Adrenal gland (tissue), 5 donors: ENCODE data around the gene GTPBP1.

Source experiments
- POLR2A ChIP-seq, 2 donors: fragments of 450-650 bp; IDR thresholded peaks; one replicate each; pipeline ENCODE4 v1.6.1; 2017; ENCODE audit warnings: antibody characterized with exemption in 2 of 2, mild to moderate bottlenecking in 2 of 2, moderate library complexity in 1 of 2
- TF ChIP-seq, protein P1 (sequence below), 6 experiments: fragments of 450-650 bp in 4 of 6; fragments of 200-600 bp in 2 of 6; sonication (generic) in 1 of 6; IDR thresholded peaks; 1 replicate in 5 of 6; 2 replicates in 1 of 6; pipeline versions ENCODE4 v1.5.1 to v1.8.0; 2016 to 2021; ENCODE audit warnings: antibody characterized with exemption in 6 of 6, mild to moderate bottlenecking in 2 of 6, moderate library complexity in 1 of 6
- donor health status: DM: no; HTN: no; CAD: no.

DNA sequence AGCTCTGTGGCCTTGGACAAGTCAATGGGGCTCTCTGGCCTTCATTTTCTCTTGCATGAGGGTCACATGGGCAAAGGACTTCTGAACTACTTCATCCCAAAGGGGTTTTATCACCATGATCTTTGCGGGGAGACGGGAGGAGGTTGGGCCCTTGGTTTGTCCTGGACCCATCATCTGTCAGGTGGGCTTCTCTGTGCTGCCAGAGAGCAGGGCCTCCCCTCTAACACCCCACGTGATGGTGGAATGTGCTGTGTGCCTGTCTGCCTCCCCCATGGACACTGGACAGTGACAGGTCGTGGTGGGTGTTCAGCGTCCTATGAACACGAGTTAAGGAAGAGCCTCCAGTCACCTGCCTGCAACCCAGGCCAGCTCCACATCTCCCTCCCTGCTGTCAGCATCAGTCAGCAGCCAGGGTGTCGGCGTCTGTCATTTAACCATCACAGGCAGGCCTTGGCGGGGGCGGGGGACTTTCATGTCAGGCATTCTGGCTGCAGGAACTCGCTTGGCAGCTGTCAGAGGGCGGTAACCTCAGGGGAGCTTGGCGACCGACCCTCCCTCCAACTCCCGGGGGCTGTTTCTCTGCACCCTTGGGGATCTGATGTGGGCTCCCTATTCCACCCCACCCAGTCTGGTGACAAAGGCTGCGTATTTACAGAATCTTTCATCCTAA, 52.7 kb downstream of the GTPBP1 start:
- TF ChIP-seq, protein P1, sequence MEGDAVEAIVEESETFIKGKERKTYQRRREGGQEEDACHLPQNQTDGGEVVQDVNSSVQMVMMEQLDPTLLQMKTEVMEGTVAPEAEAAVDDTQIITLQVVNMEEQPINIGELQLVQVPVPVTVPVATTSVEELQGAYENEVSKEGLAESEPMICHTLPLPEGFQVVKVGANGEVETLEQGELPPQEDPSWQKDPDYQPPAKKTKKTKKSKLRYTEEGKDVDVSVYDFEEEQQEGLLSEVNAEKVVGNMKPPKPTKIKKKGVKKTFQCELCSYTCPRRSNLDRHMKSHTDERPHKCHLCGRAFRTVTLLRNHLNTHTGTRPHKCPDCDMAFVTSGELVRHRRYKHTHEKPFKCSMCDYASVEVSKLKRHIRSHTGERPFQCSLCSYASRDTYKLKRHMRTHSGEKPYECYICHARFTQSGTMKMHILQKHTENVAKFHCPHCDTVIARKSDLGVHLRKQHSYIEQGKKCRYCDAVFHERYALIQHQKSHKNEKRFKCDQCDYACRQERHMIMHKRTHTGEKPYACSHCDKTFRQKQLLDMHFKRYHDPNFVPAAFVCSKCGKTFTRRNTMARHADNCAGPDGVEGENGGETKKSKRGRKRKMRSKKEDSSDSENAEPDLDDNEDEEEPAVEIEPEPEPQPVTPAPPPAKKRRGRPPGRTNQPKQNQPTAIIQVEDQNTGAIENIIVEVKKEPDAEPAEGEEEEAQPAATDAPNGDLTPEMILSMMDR (IDR thresholded peaks at IDR 0.05), result no peak
- no peak for TF ChIP-seq POLR2A (IDR thresholded peaks at IDR 0.05)
